ENCODE results near the gene TP53INP2. TPM values are rescaled to one million over a fixed set of nuclear protein-coding genes. Genes with fewer than 3 reads are reported as not detected.
A peak's percentile ranks its signal among the peaks of the same experiment; 100 is the strongest.

Gene TP53INP2
- total RNA-seq, 1 donor from 2014 or later: 1.0 TPM

DNA sequence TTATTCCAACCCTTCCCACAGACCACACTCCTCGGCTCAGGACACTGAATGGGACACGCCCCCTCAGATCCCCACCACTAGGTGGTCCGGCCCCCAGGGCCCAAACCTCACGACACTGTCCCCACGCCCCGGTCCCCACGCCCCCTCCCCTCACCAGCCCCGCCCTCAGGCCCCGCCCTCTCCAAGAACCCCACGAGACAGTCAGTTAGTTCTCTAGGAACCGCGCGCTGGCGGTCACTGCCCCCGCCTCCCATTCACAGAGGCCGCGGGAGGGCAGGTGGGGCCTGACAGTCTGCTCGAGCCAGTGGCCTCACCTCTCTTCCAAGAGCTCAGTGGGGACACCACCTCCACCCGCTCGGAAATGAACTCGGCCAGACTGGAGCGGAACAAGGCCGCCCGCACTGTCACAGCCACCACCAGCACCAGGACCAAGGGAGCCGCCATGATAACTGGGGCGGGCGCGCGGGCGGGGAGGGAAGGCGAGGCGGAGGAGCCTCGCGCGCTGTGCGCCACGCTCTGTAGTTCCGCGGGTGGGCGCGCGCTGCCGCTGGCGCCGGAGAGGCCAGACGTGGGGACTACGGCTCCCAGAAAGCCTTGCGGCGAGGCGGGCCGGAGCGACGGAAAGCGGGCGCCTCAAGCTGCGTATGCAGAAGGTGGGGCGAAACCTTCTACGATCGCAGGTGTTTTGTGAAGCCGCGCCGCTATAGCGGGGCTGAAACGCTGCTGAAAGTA is 27.3 kb upstream of the TP53INP2 start, which contains the start of gene PIGU:
Gene PIGU, minus strand, starts transcription at position 451 of the 732 bp plus-strand sequence. Its CDS starts 7 bp downstream, at position 444.
- Histone ChIP-seq H3K4me3 (ENCODE audit: low read length in 3 of 3) (peak within 1 kb of the TSS; percentile 86 to 90 (median 88)), H3K9me3 (ENCODE audit: control insufficient read depth in 3 of 3, low read length in 3 of 3) (no peaks in the 10 kb centered on the region), H3K27ac (ENCODE audit: low read depth, low read length) (peak within 1 kb of the TSS; percentile 71), H3K9ac (ENCODE audit: low read depth in 1 of 3, low read length in 3 of 3) (peak within 1 kb of the TSS; percentile 76 to 82 (median 81)), H3K36me3 (ENCODE audit: control insufficient read depth in 3 of 3, insufficient read depth in 3 of 3, low read length in 3 of 3) (no peaks in the 10 kb centered on the region), H3K4me1 (ENCODE audit: control insufficient read depth in 3 of 3, insufficient read depth in 3 of 3, low read length in 3 of 3) (peaks cover 6 to 7% (median 6%) of the 10 kb centered on the region in 3 donors), H3K27me3 (ENCODE audit: control insufficient read depth in 3 of 3, insufficient read depth in 3 of 3, low read length in 3 of 3) (no peaks in the 10 kb centered on the region)

DNA sequence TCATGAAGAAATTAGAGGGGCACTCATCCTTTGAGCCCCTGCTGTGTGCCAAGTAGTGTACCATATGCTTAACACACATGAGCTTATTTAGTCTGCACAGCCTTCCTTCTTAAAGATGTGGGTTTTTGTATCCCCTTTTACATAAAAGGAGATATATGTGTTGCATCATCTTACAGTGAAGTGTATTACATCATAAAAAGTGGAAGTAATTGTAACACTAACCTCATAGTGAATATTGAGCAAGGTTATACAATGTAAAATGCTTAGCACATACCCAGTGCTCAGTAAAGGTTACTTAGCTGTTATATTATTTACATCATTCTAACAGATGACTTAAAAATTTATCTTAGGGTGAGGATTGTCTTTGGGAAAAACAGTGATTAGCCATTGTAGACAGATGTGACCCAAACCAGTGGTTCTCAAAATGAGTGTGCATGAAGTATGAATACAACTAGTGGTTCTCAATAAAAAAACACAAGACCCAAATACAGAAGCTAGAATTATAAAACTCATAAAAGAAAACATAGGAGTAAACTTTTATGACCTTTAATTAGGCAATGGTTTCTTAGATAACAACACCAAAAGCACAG is 23.5 kb upstream of the TP53INP2 start:
- Histone ChIP-seq H3K27ac (ENCODE audit: low read depth, low read length) (no peak overlapping the region), H3K4me1 (ENCODE audit: control insufficient read depth in 3 of 3, insufficient read depth in 3 of 3, low read length in 3 of 3) (peaks cover 6 to 7% (median 6%) of the 10 kb centered on the region in 3 donors), H3K9ac (ENCODE audit: low read depth in 1 of 3, low read length in 3 of 3) (no peak overlapping the region), H3K9me3 (ENCODE audit: control insufficient read depth in 3 of 3, low read length in 3 of 3) (no peaks in the 10 kb centered on the region), H3K36me3 (ENCODE audit: control insufficient read depth in 3 of 3, insufficient read depth in 3 of 3, low read length in 3 of 3) (no peaks in the 10 kb centered on the region), H3K27me3 (ENCODE audit: control insufficient read depth in 3 of 3, insufficient read depth in 3 of 3, low read length in 3 of 3) (no peaks in the 10 kb centered on the region), H3K4me3 (ENCODE audit: low read length in 3 of 3) (no peak overlapping the region)

- no peak overlapping the region for H3K27ac ChIP-seq (ENCODE audit: low read depth, low read length)
- no peaks in the 10 kb centered on the region for H3K36me3 ChIP-seq (ENCODE audit: control insufficient read depth in 3 of 3, insufficient read depth in 3 of 3, low read length in 3 of 3)
- H3K9me3 ChIP-seq (ENCODE audit: control insufficient read depth in 3 of 3, low read length in 3 of 3): no peaks in the 10 kb centered on the region
- H3K4me3 ChIP-seq (ENCODE audit: low read length in 3 of 3): no peak overlapping the region
- no peaks in the 10 kb centered on the region for H3K4me1 ChIP-seq (ENCODE audit: control insufficient read depth in 3 of 3, insufficient read depth in 3 of 3, low read length in 3 of 3)
- H3K9ac ChIP-seq (ENCODE audit: low read depth in 1 of 3, low read length in 3 of 3): no peak overlapping the region
- no peaks in the 10 kb centered on the region for H3K27me3 ChIP-seq (ENCODE audit: control insufficient read depth in 3 of 3, insufficient read depth in 3 of 3, low read length in 3 of 3)
These were observed 20.5 kb upstream of the TP53INP2 start for GRCh38 chr20:34683667-34684066.

- no peak overlapping the region for H3K4me3 ChIP-seq (ENCODE audit: low read length in 3 of 3)
- no peaks in the 10 kb centered on the region for H3K9me3 ChIP-seq (ENCODE audit: control insufficient read depth in 3 of 3, low read length in 3 of 3)
- H3K27ac ChIP-seq (ENCODE audit: low read depth, low read length): no peak overlapping the region
- no peaks in the 10 kb centered on the region for H3K27me3 ChIP-seq (ENCODE audit: control insufficient read depth in 3 of 3, insufficient read depth in 3 of 3, low read length in 3 of 3)
- peaks cover 0 to 3% (median 0%) of the 10 kb centered on the region in 3 donors for H3K4me1 ChIP-seq (ENCODE audit: control insufficient read depth in 3 of 3, insufficient read depth in 3 of 3, low read length in 3 of 3)
- H3K9ac ChIP-seq (ENCODE audit: low read depth in 1 of 3, low read length in 3 of 3): no peak overlapping the region
- H3K36me3 ChIP-seq (ENCODE audit: control insufficient read depth in 3 of 3, insufficient read depth in 3 of 3, low read length in 3 of 3): no peaks in the 10 kb centered on the region
These were observed 14.7 kb upstream of the TP53INP2 start for GRCh38 chr20:34689486-34689885.

GRCh38 chr20:34691838-34692237 is 12.3 kb upstream of the TP53INP2 start:
- Histone ChIP-seq H3K27ac (ENCODE audit: low read depth, low read length) (no peak overlapping the region), H3K27me3 (ENCODE audit: control insufficient read depth in 3 of 3, insufficient read depth in 3 of 3, low read length in 3 of 3) (no peaks in the 10 kb centered on the region), H3K4me1 (ENCODE audit: control insufficient read depth in 3 of 3, insufficient read depth in 3 of 3, low read length in 3 of 3) (peaks cover 0 to 3% (median 0%) of the 10 kb centered on the region in 3 donors), H3K9me3 (ENCODE audit: control insufficient read depth in 3 of 3, low read length in 3 of 3) (no peaks in the 10 kb centered on the region), H3K4me3 (ENCODE audit: low read length in 3 of 3) (no peak overlapping the region), H3K9ac (ENCODE audit: low read depth in 1 of 3, low read length in 3 of 3) (no peak overlapping the region), H3K36me3 (ENCODE audit: control insufficient read depth in 3 of 3, insufficient read depth in 3 of 3, low read length in 3 of 3) (no peaks in the 10 kb centered on the region)

DNA sequence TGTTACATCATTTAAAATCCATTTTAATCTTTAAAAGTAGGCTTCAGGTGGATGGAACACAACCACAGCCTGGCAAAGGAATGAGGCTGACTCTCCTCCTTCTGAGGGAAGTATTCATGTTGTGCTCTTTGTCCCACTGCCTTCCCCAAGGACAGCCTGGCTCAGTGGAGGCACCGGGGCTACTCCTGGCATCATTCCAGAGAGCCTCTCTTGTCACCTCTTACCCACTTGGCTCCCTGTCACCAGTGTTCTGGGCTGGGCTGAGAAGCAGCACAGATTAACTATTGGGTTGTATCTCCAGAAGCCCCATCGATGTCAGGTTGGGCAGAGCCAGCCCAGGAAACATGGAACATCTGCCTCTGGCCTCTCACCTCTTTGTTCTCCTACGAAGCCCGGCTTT is 10.7 kb upstream of the TP53INP2 start:
- no peak overlapping the region for H3K9ac ChIP-seq (ENCODE audit: low read depth in 1 of 3, low read length in 3 of 3)
- H3K4me1 ChIP-seq (ENCODE audit: control insufficient read depth in 3 of 3, insufficient read depth in 3 of 3, low read length in 3 of 3): peaks cover 0 to 3% (median 0%) of the 10 kb centered on the region in 3 donors
- H3K4me3 ChIP-seq (ENCODE audit: low read length in 3 of 3): no peak overlapping the region
- no peaks in the 10 kb centered on the region for H3K36me3 ChIP-seq (ENCODE audit: control insufficient read depth in 3 of 3, insufficient read depth in 3 of 3, low read length in 3 of 3)
- no peaks in the 10 kb centered on the region for H3K9me3 ChIP-seq (ENCODE audit: control insufficient read depth in 3 of 3, low read length in 3 of 3)
- H3K27ac ChIP-seq (ENCODE audit: low read depth, low read length): no peak overlapping the region
- no peaks in the 10 kb centered on the region for H3K27me3 ChIP-seq (ENCODE audit: control insufficient read depth in 3 of 3, insufficient read depth in 3 of 3, low read length in 3 of 3)

DNA sequence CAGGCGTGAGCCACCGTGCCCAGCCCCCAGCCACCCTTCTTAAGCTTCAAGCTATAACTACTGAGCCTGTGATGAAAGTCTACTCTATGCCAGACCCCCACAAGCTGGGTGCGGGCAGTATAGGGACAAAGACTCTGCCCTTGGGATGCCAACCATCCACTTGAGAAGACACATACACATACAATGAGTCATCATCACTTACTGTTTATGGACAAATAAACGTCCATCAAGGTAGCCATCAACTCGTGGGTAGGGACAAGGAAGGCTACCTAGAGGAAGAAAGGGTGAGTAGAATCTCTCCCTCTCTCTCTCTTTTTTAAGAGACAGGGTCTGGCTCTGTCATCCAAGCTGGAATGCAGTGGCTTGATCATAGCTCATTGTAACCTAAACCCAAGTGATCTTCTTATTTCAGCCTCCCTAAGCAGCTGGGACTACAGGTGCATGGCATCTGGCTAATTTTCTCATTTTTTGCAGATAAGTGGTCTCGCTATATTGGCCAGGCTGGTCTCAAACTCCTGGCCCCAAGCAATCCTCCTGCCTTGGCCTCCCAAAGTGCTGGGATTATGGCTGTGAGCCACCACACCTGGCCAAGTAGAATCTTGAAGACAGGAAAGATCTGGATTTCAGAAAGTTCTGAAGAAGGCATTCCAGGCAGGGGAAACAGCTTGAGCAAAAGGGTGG is 2.6 kb upstream of the TP53INP2 start:
- H3K27ac ChIP-seq (ENCODE audit: low read depth, low read length): no peak overlapping the region
- peaks cover 24 to 29% (median 25%) of the 10 kb centered on the region in 3 donors for H3K4me1 ChIP-seq (ENCODE audit: control insufficient read depth in 3 of 3, insufficient read depth in 3 of 3, low read length in 3 of 3)
- no peaks in the 10 kb centered on the region for H3K36me3 ChIP-seq (ENCODE audit: control insufficient read depth in 3 of 3, insufficient read depth in 3 of 3, low read length in 3 of 3)
- no peaks in the 10 kb centered on the region for H3K27me3 ChIP-seq (ENCODE audit: control insufficient read depth in 3 of 3, insufficient read depth in 3 of 3, low read length in 3 of 3)
- no peak overlapping the region for H3K9ac ChIP-seq (ENCODE audit: low read depth in 1 of 3, low read length in 3 of 3)
- no peak overlapping the region for H3K4me3 ChIP-seq (ENCODE audit: low read length in 3 of 3)
- H3K9me3 ChIP-seq (ENCODE audit: control insufficient read depth in 3 of 3, low read length in 3 of 3): no peaks in the 10 kb centered on the region

DNA sequence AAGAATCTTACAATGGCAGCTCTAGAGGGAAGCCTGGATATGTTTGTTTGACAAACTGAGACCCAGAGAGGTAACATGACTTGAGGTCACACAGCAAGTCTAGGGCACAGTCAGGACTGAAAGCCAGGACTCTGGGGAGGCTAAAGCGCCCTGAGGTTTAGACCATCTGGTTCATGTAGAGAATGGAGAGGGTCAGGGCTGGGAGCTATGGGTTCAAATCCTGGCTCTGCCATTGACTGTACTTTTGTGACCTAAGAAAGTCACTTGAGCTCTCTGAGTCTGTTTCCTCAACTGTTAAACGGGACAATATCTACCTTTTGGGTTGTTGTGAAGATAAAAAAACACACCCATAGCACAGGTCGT is 1.1 kb upstream of the TP53INP2 start:
- peak overlapping the region in 2 of 3 donors; percentile 94 to 98 for H3K9ac ChIP-seq (ENCODE audit: low read depth in 1 of 3, low read length in 3 of 3)
- H3K36me3 ChIP-seq (ENCODE audit: control insufficient read depth in 3 of 3, insufficient read depth in 3 of 3, low read length in 3 of 3): no peaks in the 10 kb centered on the region
- peak overlapping the region in 1 of 3 donors; percentile 84 for H3K4me3 ChIP-seq (ENCODE audit: low read length in 3 of 3)
- no peak overlapping the region for H3K27ac ChIP-seq (ENCODE audit: low read depth, low read length)
- peaks cover 32 to 43% (median 39%) of the 10 kb centered on the region in 3 donors for H3K4me1 ChIP-seq (ENCODE audit: control insufficient read depth in 3 of 3, insufficient read depth in 3 of 3, low read length in 3 of 3)
- no peaks in the 10 kb centered on the region for H3K27me3 ChIP-seq (ENCODE audit: control insufficient read depth in 3 of 3, insufficient read depth in 3 of 3, low read length in 3 of 3)
- H3K9me3 ChIP-seq (ENCODE audit: control insufficient read depth in 3 of 3, low read length in 3 of 3): no peaks in the 10 kb centered on the region

DNA sequence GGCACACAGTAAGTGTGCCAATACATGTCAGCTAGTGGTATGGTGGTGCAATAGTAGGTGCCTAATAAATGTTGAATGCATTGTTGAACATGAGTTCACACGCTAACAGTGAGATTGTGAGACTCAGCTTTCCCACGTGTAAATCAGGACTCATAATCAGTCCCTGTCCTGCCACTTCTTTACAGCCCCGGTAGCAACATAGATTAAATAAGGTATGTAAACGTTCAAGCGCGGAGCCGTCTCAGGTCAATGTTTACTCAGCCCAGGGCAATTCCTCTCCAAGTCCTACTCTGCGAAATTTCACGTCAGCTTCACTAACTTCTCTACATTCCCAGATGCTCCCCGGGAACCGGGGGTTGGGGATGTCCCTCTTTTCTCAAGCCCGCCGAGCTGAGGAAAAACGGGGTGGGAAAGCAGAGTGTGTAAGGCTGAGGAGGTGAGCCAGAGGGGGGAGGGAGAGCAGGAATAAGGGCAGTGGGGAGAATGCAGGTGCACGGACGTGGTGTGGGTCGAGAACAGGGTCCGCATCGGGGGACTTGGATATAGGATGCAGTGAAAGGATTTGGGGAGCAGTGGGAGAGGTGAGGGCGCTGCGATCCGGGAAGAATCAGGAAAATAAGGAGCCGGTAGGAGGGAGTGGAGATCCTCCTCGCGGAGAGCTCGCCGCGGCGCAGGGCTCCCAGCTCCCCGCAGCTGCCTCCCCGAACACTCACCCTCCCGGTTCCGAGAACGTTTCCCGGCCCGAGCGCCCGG is 544 bp upstream of the TP53INP2 start:
- Histone ChIP-seq H3K9me3 (ENCODE audit: control insufficient read depth in 3 of 3, low read length in 3 of 3) (no peaks in the 10 kb centered on the region), H3K36me3 (ENCODE audit: control insufficient read depth in 3 of 3, insufficient read depth in 3 of 3, low read length in 3 of 3) (no peaks in the 10 kb centered on the region), H3K4me3 (ENCODE audit: low read length in 3 of 3) (peak overlapping the region; percentile 84 to 91 (median 88)), H3K27me3 (ENCODE audit: control insufficient read depth in 3 of 3, insufficient read depth in 3 of 3, low read length in 3 of 3) (no peaks in the 10 kb centered on the region), H3K4me1 (ENCODE audit: control insufficient read depth in 3 of 3, insufficient read depth in 3 of 3, low read length in 3 of 3) (peaks cover 32 to 43% (median 42%) of the 10 kb centered on the region in 3 donors), H3K9ac (ENCODE audit: low read depth in 1 of 3, low read length in 3 of 3) (peak overlapping the region; percentile 88 to 98 (median 94)), H3K27ac (ENCODE audit: low read depth, low read length) (peak overlapping the region; percentile 99)
